Left kidney (tissue), 2 donors: ENCODE results near the gene KIF5C. TPM values are rescaled to one million over a fixed set of nuclear protein-coding genes. Genes with fewer than 3 reads are reported as not detected.

Experiments used
- DNase-seq: peaks from one replicate; pipeline ENCODE4 v3.0.0-alpha.2; 2013
- polyA plus RNA-seq: library from polyadenylated mRNA; unstranded; fragments of 120-200 nt; gene quantifications from one replicate; pipeline ENCODE4 v1.2.1, GENCODE V29; 2013; ENCODE audit not compliant: insufficient read length

Gene KIF5C
- polyA plus RNA-seq, 1 donor: 5.5 TPM

- DNase-seq: no peak
These were observed 141.0 kb downstream of the KIF5C start for GRCh38 chr2:149015926-149016563.

- peak; percentile 83 for DNase-seq
These were observed 142.3 kb downstream of the KIF5C start for GRCh38 chr2:149017116-149017985.

- DNase-seq: no peak
These were observed 144.0 kb downstream of the KIF5C start for GRCh38 chr2:149018981-149019380.

GRCh38 chr2:149019768-149020167 lies 144.7 kb downstream of the KIF5C start:
- no peak for DNase-seq

- no peak for DNase-seq
These were observed 145.4 kb downstream of the KIF5C start for GRCh38 chr2:149020432-149020851.

- DNase-seq: no peak
These were observed 146.3 kb downstream of the KIF5C start for GRCh38 chr2:149021271-149021719.

GRCh38 chr2:149021761-149022160 lies 146.7 kb downstream of the KIF5C start:
- no peak for DNase-seq

GRCh38 chr2:149023091-149023490 lies 148.1 kb downstream of the KIF5C start:
- no peak for DNase-seq

GRCh38 chr2:149027590-149028250 lies 152.7 kb downstream of the KIF5C start:
- no peak for DNase-seq

- DNase-seq: no peak
These were observed 153.3 kb downstream of the KIF5C start for GRCh38 chr2:149028377-149028776.

GRCh38 chr2:149028891-149029290 lies 153.9 kb downstream of the KIF5C start:
- no peak for DNase-seq

GRCh38 chr2:149029307-149029965 lies 154.4 kb downstream of the KIF5C start:
- DNase-seq: no peak

- no peak for DNase-seq
These were observed 156.4 kb downstream of the KIF5C start for GRCh38 chr2:149031396-149031795.

- peak; percentile 64 for DNase-seq
These were observed 158.7 kb downstream of the KIF5C start for GRCh38 chr2:149033716-149034115.

GRCh38 chr2:149034406-149034805 lies 159.4 kb downstream of the KIF5C start:
- no peak for DNase-seq

GRCh38 chr2:149036507-149037293 lies 161.7 kb downstream of the KIF5C start:
- no peak for DNase-seq

GRCh38 chr2:149037851-149038250 lies 162.8 kb downstream of the KIF5C start:
- peak; percentile 38 for DNase-seq

GRCh38 chr2:149038442-149039212 lies 163.6 kb downstream of the KIF5C start, which contains the start of gene LYPD6B:
TSS of gene LYPD6B (plus strand) at chr2:149038699. CDS start at chr2:149130949, 92,250 bp downstream.
- peak; percentile 31 for DNase-seq

GRCh38 chr2:149039213-149039724 lies 164.2 kb downstream of the KIF5C start:
- no peak for DNase-seq

GRCh38 chr2:149040451-149040850 lies 165.4 kb downstream of the KIF5C start:
- DNase-seq: no peak
